ENCODE results near the gene DICER1.

The DICER1 gene

DNA sequence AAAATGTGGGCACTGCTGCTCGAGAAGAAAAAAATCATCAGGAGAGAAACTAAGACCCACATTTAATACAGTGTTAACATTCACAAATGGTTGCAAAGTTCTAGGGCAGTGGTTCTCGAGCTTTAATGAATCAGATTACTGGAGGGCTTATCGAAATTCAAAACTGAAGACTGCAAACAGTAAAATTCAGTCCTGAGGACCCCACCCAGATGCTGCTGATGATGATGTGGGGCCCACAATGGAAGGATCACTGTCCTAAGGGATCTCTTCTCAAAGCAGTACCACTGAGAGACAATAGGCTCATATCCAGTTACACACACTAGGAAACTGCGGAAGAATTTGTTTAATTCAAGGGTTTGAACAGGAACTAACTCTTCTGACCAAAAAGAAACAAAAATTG, 31.4 kb downstream of the DICER1 start:
- no peak for DNase-seq (ENCODE audit: low read depth in 2 of 2)

DNA sequence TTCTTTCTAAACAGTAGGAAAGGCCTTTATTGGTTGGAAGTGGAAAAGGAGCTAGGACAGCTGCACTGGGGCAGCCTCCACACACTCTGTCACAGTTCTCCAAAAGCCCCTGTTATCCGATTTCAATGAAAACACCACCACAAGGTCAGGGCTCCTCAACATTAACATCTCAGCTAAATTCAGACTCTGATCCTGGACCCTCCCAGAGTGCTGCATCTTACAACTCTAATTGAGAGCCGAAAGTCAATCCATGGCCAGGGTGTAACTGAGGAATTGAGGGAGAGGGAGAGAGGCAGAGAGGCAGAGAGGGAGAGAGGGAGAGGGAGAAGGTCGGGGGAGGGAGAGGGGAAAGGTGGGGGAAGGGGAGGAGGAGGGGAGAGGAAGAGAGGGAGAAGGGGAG, 32.1 kb downstream of the DICER1 start:
- DNase-seq (ENCODE audit: low read depth in 2 of 2): no peak

DNA sequence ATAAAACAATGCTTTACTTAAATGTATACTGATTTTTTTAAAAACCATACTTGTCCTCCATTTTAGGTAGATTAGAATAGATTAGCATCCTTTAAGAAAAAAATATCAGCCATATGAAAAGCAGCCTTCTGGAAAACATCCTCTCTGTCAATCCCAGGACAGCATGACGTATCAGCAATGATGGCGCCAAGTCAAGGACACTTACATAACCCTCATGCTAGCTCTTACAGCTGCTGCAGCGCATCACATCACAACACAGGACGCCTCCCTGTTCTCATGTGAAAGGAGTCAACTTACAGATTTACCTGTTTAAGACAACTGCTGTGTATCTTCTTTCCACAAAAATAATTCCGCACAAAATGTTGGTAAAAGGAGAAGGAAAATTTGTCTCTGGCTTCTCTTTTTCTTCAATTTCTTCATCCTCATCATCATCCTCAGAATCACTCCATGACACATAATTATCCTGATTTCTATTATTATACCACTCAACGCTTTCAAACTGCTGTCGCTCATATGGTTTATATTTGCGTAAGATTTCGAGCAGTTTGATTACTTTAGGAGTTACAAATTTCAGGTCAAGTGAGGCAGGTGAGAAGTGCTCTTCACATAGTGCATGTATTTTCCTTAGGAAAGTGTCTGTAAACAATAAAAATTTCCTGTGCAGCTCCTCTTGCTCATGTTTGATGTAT, 33.3 kb downstream of the DICER1 start:
- no peak for DNase-seq (ENCODE audit: low read depth in 2 of 2)

DNA sequence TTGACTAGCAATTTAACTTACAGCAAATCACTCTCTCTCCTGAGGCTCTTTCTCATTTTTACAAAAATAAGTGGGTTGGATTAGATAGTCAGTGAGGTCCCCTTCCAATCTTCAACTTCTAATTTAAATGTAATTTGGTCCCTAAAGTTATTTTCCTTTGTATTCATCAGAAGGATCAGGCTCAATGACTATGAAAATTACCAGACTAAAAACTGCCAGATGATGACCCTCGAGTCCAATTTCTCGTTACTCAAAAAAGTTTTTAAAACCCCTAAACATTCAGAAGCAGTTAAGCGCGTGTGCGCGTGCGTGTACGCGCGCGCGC, 34.7 kb downstream of the DICER1 start:
- DNase-seq (ENCODE audit: low read depth in 2 of 2): no peak

DNA sequence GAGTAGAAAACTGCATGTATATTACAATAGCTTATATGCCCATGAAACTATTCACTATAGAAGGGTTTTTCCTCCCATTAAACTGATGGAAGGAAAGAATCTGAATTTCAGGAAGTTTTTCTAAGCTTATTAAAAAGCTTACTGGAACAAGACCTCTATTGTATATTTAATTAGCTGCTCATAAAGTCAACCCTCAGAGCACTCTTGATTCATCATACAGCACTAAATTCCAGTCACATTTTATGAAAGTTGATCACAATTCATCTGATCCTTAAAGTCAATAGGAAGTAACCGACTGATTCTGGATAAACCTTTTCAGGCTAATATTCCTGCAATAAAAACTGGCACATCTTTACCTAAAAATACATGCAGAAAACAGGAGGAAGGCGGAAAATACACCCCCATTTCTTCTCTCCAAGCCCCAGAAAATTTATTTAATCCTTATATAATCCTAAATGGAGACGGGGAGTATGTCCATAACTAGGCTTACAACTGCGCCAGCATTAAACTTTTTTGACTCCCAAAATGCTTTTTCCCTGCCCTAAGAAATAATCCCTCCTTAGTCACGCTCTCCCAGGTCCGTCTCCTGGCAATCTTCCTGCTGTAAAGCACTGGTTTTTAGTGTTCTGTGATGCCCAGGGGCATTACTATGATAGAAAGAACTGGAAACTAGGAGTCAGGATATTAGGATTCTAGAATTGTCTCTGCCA, 35.3 kb downstream of the DICER1 start:
- no peak for DNase-seq (ENCODE audit: low read depth in 2 of 2)

DNA sequence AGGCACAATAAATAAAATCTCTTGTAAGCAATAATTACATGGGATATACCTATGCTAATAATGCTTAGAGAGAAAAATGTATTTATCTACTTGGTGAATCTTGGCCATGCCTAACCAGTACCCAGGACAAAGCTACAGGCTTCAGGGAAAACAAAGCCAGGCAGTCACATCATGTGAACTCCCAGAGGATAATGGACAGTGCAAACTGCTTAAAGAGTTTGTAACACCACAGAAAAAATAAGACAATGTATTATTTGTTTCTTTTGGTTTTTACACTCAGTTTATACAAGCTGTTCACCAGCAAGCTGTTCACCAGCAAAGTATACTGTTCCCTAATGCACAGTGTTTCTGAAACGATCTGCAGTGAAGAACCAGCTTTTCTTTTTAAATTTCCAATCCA, 38.0 kb downstream of the DICER1 start:
- DNase-seq (ENCODE audit: low read depth in 2 of 2): no peak

DNA sequence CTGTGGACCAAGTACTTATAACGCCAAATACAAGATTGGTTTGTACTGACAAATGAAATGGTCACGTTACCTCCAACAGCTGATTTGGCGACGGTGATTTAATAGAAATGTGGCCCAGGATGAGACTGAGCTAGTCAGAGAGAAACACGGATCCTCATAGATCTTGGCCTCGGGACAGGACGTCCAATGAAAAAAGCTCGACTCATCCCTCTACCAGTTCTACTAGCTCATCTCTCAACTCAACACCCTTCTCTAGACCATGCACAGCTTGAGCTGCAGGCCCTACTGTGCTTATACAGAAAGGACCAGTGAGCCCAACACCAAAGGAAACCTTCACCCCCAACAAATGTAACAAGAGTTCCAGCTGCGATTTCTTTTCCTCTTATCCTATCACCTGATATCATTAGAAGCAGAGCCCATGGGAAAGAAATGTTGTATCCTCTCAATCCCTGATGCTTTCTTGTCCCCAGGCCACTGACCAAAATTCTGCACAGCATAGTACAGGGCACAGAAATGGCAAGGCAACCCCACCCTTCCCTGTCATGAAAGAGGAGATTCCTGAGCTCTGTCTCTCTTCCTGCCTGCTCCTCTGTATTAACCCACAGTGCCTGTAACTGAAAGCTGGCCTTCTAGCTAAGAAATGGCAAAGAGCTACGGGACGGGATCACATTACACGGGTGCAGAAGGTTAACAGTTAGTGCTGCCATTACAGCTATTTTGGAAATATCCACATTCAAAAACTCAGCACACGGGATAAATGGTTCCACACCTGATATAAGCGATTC, 39.2 kb downstream of the DICER1 start:
- DNase-seq (ENCODE audit: low read depth in 2 of 2): no peak

DNA sequence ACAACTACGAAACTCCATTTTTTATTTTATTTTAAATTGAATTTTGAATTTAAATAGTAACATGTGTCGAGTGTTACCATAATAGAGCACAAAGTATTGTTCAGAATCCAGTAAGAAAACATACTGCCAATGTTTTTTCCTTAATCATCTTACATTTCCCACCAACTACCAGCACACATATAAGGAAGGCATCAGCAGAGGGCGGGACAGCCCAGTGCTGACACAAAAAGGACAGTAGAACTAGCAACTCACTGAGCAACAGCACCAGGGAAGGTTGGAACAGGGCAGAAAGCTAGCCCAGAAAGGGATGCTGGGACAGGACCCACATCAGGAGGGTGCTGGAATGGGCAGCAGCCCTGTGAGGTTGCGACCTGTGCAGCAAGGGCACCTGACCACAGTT, 43.9 kb downstream of the DICER1 start:
- DNase-seq (ENCODE audit: low read depth in 2 of 2): no peak

DNA sequence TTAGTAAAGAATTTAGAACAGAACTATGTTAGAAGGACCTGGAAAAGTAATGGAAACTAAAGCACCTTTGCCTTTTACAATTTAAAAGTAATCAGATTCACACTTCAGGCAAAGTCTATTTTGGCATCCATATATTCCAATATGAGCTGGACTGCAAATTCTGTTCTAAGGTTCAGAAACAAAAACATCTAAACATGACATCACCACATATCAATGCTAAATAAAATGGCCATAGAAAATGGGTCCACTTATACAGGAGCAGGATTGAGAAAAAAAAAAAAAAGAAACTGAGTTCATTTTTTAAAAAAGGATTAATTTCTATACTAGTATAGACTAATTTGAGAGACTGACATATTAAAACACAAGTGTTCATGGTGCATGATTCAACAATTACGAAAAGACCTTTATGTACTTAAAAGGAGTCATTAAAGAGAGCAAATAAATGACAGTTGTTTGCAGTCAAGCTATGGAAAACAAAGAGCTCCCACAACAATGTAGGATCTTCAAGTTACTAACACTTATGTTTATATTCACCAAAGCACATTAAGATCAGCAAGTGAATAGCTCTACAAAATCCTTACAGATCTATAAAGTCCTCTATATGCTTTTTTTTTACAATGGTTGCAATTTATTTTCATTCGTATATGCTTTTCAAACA, 45.7 kb downstream of the DICER1 start:
- no peak for DNase-seq (ENCODE audit: low read depth in 2 of 2)

DNA sequence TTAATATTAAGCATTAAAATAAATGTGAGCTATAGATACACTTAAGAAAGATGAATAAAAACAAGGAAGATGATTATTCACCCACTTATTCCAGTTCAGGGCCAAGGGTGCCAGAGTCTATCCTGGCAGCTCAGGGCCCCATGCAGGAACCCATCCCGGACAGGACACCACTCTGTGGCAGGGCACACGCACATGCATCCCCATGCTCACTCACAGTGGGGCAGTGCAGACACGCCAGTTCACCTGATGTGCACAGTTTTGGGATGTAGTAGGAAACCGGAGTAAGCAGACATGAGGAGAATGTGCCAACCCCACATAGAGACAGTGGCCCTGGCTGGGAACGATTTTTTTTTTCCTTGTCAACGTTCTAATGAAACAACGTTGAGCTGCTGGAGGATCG, 47.2 kb downstream of the DICER1 start:
- DNase-seq (ENCODE audit: low read depth in 2 of 2): no peak

DNA sequence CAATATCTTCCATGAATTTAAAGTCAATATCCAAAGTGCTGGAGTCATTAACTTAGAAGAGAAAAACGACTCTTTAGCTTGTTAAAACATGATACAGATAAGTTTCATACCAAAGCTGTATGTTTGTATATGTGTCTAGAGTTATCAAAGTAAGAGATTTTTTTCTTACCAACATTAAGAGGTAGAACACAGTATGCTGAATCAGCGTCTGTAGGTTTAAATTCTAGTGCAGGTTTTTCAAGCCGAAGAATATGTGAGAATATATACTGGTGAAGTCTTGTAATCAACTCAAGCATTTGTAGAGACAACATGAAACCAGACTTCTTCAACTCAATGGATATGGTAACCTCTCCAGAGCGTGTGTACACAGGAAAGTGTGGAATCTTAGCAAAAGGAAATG, 49.6 kb downstream of the DICER1 start:
- no peak for DNase-seq (ENCODE audit: low read depth in 2 of 2)

DNA sequence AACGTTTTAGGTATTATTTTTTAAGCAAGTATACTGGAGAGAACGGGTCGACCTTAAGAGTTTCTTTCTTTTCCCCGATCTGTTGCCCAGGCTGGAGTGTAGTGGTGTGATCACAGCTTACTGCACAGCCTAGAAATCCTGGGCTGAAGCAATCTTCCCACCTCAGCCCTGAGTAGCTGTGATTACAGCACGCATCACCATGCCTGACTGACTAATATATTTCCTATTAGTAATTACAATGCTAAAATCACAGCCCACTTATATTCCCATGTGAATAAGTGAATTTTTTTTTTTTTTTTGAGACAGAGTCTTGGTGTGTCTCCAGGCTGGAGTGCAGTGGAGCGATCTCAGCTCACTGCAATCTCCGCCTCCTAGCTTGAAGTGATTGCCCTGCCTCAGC, 50.4 kb downstream of the DICER1 start:
- DNase-seq (ENCODE audit: low read depth in 2 of 2): no peak

DNA sequence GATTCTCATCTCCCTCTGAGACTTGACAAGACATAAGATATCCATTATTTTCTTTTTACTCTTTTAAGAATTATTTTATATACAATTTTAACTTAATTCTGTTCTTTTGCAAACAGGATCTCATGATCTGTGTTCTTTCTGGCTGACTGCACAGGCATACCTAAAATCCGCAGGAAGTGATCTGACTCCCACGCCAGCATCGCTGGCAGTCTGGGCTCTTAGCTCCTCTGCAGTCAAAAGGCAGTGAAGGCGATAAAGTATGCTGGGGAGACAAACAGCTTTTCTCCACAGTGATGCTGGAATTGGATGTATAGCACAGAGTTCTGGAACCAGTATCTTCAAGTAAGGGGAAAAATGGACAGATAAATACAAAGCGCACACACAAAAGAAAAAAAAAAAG, 52.4 kb downstream of the DICER1 start:
- no peak for DNase-seq (ENCODE audit: low read depth in 2 of 2)

DNA sequence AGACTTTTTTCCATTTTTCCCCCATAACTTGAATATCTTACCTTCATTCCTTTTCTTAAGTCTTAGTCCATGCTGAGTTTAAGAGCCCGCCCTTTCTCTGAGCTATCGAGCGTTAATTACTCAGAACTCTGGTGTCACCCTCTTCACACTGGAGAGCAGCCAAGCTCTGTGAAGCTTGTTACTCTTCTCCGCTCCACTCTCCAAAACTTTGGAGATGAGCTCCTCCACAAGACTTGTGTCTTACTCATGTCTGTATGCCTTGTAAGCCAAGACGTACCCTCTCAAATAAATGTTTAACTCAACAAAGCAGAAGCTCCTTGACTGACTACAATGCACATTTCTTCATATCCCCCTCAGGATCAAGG, 54.7 kb downstream of the DICER1 start:
- no peak for DNase-seq (ENCODE audit: low read depth in 2 of 2)

DNA sequence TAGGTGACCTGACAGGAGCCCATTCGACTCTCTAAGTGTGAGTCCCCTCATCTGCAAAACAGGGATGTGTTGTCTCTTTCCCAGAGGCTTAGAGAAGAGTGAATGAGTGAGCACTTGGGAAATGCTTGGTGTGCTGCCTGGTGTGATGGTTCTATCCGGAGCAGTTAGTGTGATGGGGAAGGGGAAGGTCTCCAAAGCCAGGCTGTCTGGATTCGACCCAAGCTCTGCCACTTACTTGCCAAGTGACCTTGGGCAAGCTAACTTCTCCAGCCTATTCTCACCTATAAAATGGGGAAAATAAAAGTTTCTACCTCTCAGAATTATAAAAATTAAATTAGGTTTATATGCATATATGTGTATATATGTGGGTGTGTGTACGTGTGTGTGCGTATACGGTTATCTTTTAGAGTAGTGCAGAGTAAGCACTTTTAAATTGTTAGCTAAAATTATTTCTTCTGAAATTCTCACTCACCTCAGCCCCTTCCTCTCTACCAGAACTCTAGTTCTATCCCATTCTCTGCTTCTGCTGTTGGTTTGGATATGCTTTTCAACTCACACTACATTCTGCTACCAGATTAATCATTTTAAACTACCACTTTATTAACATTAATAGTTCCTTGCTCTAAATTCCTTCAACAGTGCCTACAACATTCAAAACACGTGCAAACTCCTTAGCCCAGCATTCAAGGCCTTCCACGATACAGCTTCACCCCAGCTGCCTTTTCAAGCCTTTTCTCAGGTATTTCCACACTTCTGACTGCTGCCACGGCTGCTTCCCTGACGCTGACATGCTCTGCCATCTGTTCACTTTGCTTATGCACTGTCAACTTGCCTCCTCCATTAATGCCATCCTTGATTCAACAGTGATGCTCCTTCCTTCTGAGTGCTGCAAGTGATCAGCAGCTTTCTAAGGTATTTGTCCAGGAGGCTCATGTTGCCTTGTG, 55.3 kb downstream of the DICER1 start:
- no peak for DNase-seq (ENCODE audit: low read depth in 2 of 2)

DNA sequence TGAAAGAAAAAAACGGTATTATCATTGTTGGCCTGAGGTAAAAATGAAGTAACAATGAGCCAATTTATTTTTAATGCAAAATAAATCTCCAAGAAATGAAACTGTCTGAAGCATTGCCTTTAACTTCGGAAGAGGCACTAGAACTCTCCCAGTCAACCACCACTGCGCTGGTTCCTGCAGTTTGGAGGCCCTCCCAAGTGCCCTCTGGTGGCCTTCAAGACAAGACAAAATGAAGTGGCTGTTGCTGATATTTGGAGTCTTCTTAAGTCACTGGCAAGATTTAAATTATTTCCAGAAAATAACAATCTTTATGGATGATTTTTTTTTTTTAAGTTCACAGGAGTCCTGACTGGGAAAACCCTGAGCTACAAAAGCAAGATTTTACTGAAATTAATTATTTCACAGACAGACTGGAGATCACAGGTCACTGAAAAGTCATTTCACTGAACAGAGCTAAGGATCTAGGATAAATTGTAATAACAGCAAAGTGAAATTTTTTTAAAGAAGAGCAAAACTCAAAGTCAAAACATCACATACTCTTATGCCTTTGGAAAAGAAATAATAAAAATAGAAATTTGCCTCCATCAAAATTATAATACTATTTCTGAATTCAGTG, 58.2 kb downstream of the DICER1 start:
- no peak for DNase-seq (ENCODE audit: low read depth in 2 of 2)

DNA sequence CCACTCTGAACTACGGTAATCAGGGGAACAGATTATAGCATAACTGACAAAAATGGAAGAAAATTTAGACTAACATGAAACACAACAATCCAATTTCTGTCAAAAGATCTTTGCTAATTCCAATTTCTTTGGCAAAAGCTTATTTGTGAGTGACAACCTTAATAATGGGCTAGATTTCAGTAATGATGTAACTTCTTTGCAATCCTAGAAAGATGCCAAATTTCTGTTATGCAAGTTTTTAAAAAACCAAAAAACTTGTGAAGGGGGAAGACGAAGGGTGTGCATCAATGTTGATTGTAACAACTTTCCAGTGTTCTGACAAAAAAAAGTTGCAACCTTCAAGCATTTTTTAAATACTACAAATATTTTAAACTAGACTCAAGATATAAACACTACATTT, 59.9 kb downstream of the DICER1 start:
- no peak for DNase-seq (ENCODE audit: low read depth in 2 of 2)

DNA sequence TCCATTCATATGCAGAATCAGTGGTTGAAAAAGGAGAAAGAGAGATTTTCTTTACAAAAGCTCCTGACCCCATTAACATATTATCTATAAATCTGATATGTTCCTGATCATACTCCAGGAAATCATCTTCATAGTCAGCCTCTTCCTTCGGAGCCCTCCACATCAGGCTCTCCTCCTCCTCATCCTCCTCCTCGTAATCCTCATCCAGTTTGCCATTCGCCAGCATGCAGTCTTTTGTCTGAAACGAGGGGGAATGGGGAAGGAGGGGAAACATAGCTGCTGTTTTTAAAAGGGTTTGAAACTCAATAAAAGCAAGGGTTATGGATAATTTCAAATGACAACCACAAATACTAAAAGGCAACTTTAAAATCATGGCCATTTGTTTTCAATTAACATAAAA, 60.9 kb downstream of the DICER1 start:
- DNase-seq (ENCODE audit: low read depth in 2 of 2): no peak

DNA sequence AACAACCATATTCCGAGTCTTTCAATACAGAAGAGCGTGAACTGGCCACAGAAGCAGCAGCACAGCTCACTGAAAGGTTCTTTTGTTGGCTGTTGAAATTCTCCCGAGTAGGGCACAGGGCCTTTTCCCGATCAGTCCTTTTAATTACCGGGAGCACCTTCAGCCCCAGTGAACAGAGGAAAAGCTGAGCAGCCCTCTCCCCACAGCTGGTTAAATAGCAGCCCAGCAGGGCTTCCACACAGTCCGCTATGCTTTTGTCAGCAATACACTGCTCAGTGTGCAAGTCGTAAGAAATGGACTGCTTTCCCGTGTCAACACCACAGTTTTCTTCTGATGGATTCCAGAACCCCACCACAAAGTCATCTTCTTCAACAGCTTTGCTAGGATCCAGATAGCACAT, 61.3 kb downstream of the DICER1 start:
- no peak for DNase-seq (ENCODE audit: low read depth in 2 of 2)

DNA sequence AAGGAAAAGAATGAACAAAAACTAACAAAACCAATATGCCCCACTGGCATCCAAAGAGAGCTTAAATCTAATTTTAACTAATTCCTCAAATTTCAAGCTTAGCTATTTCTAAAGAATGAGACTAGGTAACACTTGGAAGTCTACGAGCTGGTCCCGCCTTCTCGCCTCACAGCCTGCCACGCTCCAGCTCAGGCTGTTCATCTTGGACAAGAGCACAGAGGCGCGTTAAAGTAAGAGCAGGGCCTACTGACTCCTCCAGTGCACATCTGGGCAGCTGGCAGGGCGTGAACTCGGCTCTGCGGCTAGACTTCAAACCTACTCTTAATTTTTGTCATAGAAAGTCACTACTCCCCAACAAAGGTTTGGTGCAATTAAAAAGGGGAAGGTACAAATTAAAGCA, 64.6 kb downstream of the DICER1 start:
- DNase-seq (ENCODE audit: low read depth in 2 of 2): no peak

DNA sequence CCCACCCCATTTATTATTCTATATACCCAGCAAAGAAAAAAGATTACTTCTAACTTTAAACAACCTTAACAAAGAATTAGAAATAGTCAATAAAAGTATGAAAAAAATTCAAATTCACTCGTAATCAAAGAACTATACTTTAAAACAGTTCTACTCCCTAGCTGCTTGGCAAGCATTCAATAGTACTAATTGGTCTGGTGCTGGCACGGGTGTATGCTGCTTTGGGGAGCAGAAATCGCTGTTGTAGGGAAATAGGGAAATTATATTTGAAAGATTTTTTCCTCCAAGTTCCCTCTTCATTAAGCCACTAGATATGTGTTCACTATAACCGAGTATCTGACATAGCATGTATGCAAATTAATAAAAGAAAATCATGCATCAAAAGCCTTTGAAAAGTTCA, 65.7 kb downstream of the DICER1 start:
- no peak for DNase-seq (ENCODE audit: low read depth in 2 of 2)
